SU-DHL-6 (cell line): Measurements from ENCODE around the gene KSR2.

Source experiments
- H2AFZ ChIP-seq: fragments of 200-600 bp; sonication (generic); 2 replicates; pipeline ENCODE4 v1.6.1; 2014; ENCODE audit warnings: low read depth, mild to moderate bottlenecking, moderate library complexity, mixed read lengths, antibody characterized with exemption, low read length; ENCODE audit not compliant: severe bottlenecking
- H3F3A ChIP-seq: fragments of 200-600 bp; shearing (Covaris generic); 2 replicates; pipeline ENCODE4 v1.6.0; 2016; ENCODE audit warnings: antibody characterized with exemption, mild to moderate bottlenecking; ENCODE audit not compliant: insufficient read depth
- H3K27ac ChIP-seq: fragments of 200-600 bp; sonication (generic); 2 replicates; pipeline ENCODE4 v1.5.1; 2016; ENCODE audit warnings: low read depth, mild to moderate bottlenecking, low read length, moderate library complexity, mixed read lengths
- H3K27me3 ChIP-seq: fragments of 200-600 bp; sonication (generic), shearing (Covaris generic); 2 replicates; pipeline ENCODE4 v1.6.0; 2014; ENCODE audit warnings: mild to moderate bottlenecking, low read length
- H3K36me3 ChIP-seq: fragments of 200-600 bp; sonication (generic); 2 replicates; pipeline ENCODE4 v1.6.1; 2014; ENCODE audit warnings: mild to moderate bottlenecking, low read length, mixed read lengths
- H3K4me2 ChIP-seq: fragments of 300-600, 200-600 bp; shearing (Covaris generic), sonication (generic); 2 replicates; pipeline ENCODE4 v1.6.0; 2014; ENCODE audit warnings: low read length, low read depth, mild to moderate bottlenecking; ENCODE audit not compliant: poor library complexity, severe bottlenecking
- H3K4me3 ChIP-seq: fragments of 200-600 bp; sonication (generic); 2 replicates; pipeline ENCODE4 v1.5.1; 2014; ENCODE audit warnings: antibody characterized with exemption, low read length, mild to moderate bottlenecking, mixed read lengths; ENCODE audit not compliant: insufficient read depth, poor library complexity, severe bottlenecking
- H3K79me2 ChIP-seq: fragments of 200-600 bp; sonication (generic); 2 replicates; pipeline ENCODE4 v1.6.1; 2014; ENCODE audit warnings: mild to moderate bottlenecking, low read length, moderate library complexity; ENCODE audit not compliant: insufficient read depth
- H3K9ac ChIP-seq: fragments of 200-600 bp; sonication (generic); 2 replicates; pipeline ENCODE4 v1.7.0; 2014; ENCODE audit warnings: mild to moderate bottlenecking, low read length
- H3K9me2 ChIP-seq: fragments of 200-600 bp; sonication (generic); replicated peaks from 2 replicates; pipeline ENCODE4 v1.6.1; 2014; ENCODE audit warnings: low read length; ENCODE audit not compliant: insufficient read depth
- H3K9me3 ChIP-seq: fragments of 200-600 bp; sonication (generic); 2 replicates; pipeline ENCODE4 v1.6.1; 2014; ENCODE audit warnings: low read length, mixed read lengths; ENCODE audit not compliant: insufficient read depth
- H4K20me1 ChIP-seq: fragments of 200-600 bp; sonication (generic); 2 replicates; pipeline ENCODE4 v1.6.1; 2014; ENCODE audit warnings: low read depth, mild to moderate bottlenecking, antibody characterized with exemption, low read length, moderate library complexity, mixed read lengths
- CTCF ChIP-seq: fragments of 200-600 bp; sonication (generic); IDR thresholded peaks from one replicate; pipeline ENCODE4 v1.5.1; 2017; ENCODE audit warnings: antibody characterized with exemption, mild to moderate bottlenecking, low read length, moderate library complexity; ENCODE audit not compliant: insufficient read depth, poor library complexity, severe bottlenecking
- EZH2phosphoT487 ChIP-seq: fragments of 200-600 bp; sonication (generic), shearing (Covaris generic); conservative IDR thresholded peaks from 2 replicates; pipeline ENCODE4 v1.6.1; 2018; ENCODE audit warnings: mild to moderate bottlenecking, antibody characterized with exemption, low read length, moderate library complexity, mixed read lengths

Gene KSR2

GRCh38 chr12:117790948-117791347 is 177.8 kb downstream of the KSR2 start:
- no peaks in the 10 kb centered on the region for H3K36me3 ChIP-seq
- TF ChIP-seq EZH2phosphoT487 (no peak), CTCF (no peak)

GRCh38 chr12:117790198-117790597 is 178.6 kb downstream of the KSR2 start:
- Histone ChIP-seq H3K27ac (no peak overlapping the region), H2AFZ (no peak overlapping the region), H3K36me3 (no peaks in the 10 kb centered on the region), H3K79me2 (no peaks in the 10 kb centered on the region), H3K27me3 (no peaks in the 10 kb centered on the region), H3K9ac (no peak overlapping the region), H3F3A (no peaks in the 10 kb centered on the region), H4K20me1 (no peaks in the 10 kb centered on the region), H3K9me2 (no peaks in the 10 kb centered on the region), H3K4me2 (no peak overlapping the region), H3K9me3 (no peaks in the 10 kb centered on the region; the same call in 1 of the 2 replicates), H3K4me3 (no peak overlapping the region)
- no peak for TF ChIP-seq EZH2phosphoT487
- no peak for TF ChIP-seq CTCF

More at GRCh38 chr12:117790948-117791347, 177.8 kb downstream of the KSR2 start:
- Histone ChIP-seq H3K9me2 (no peaks in the 10 kb centered on the region), H2AFZ (no peak overlapping the region), H3K4me2 (no peak overlapping the region), H3K79me2 (no peaks in the 10 kb centered on the region), H3F3A (no peaks in the 10 kb centered on the region), H3K4me3 (no peak overlapping the region), H3K27ac (no peak overlapping the region), H4K20me1 (no peaks in the 10 kb centered on the region), H3K9me3 (no peaks in the 10 kb centered on the region; the same call in 1 of the 2 replicates), H3K27me3 (no peaks in the 10 kb centered on the region), H3K9ac (no peak overlapping the region)

GRCh38 chr12:117789195-117789912 is 179.4 kb downstream of the KSR2 start:
- no peak overlapping the region for H3K4me2 ChIP-seq
- no peak overlapping the region for H3K27ac ChIP-seq
- no peaks in the 10 kb centered on the region for H3F3A ChIP-seq
- TF ChIP-seq CTCF, result no peak
- no peak for TF ChIP-seq EZH2phosphoT487
- no peak overlapping the region for H3K4me3 ChIP-seq
- no peak overlapping the region for H3K9ac ChIP-seq
- H3K36me3 ChIP-seq, result no peaks in the 10 kb centered on the region
- H4K20me1 ChIP-seq, result no peaks in the 10 kb centered on the region
- H2AFZ ChIP-seq, result no peak overlapping the region
- no peaks in the 10 kb centered on the region for H3K27me3 ChIP-seq
- no peaks in the 10 kb centered on the region; the same call in 1 of the 2 replicates for H3K9me3 ChIP-seq
- H3K79me2 ChIP-seq, result no peaks in the 10 kb centered on the region
- H3K9me2 ChIP-seq, result no peaks in the 10 kb centered on the region
